Endothelial cell of umbilical vein (primary cell): ENCODE measurements around the gene TAF6. TPM values are rescaled to one million over a fixed set of nuclear protein-coding genes. Genes with fewer than 3 reads are reported as not detected.

ENCODE experiments used
- BruUV-seq: library from RNA; stranded (reverse); fragments of 400-500 nt; replicated peaks from 2 replicates; lab custom pipeline; 2021; lab: Mats Ljungman, UMichigan
- CTCF ChIA-PET: fragments of 300-600, 350-600 bp; sonication (Branson Sonifier 250); formaldehyde crosslinking; loops from one replicate; lab custom pipeline; 2021; ENCODE audit warnings: antibody characterized with exemption, inconsistent platforms; lab: Charles Lee
- POLR2A ChIA-PET: fragments of 300-600, 350-600 bp; sonication (Branson Sonifier 250); formaldehyde crosslinking; loops from one replicate; lab custom pipeline; 2021; ENCODE audit warnings: antibody characterized with exemption, inconsistent platforms; lab: Charles Lee
- DNase-seq: peaks from one replicate; pipeline ENCODE4 v3.0.0-alpha.2; 2011; ENCODE audit warnings: low read depth, low spot score
- FAIRE-seq: peaks from 2 replicates; lab custom pipeline; 2011; peaks lifted over from hg19 to GRCh38; lab: Jason Lieb, UNC
- H2AFZ ChIP-seq: 2 replicates; pipeline ENCODE4 v1.6.0; 2012; ENCODE audit warnings: low read depth, low read length, control low read depth, inconsistent platforms
- H3K27ac ChIP-seq: 2 replicates; pipeline ENCODE4 v1.5.1; 2011; ENCODE audit warnings: low read depth, mild to moderate bottlenecking, control low read depth, low read length, moderate library complexity; ENCODE audit not compliant: insufficient read depth
- H3K27me3 ChIP-seq, 2 experiments: 2 replicates each; pipeline versions ENCODE4 v1.6.0 to v1.6.1; 2011; ENCODE audit warnings: low read length in 2 of 2, mixed read lengths in 1 of 2; ENCODE audit not compliant: control insufficient read depth in 2 of 2, insufficient read depth in 2 of 2
- H3K36me3 ChIP-seq, 2 experiments: 2 replicates in 1 of 2; 3 replicates in 1 of 2; pipeline ENCODE4 v1.5.1; 2011; ENCODE audit warnings: low read length in 2 of 2, mild to moderate bottlenecking in 1 of 2, moderate library complexity in 1 of 2; ENCODE audit not compliant: control insufficient read depth in 2 of 2, insufficient read depth in 2 of 2; ENCODE audit errors: extremely low read depth in 1 of 2
- H3K4me1 ChIP-seq: 3 replicates; pipeline ENCODE4 v1.5.1; 2011; ENCODE audit warnings: mild to moderate bottlenecking, low read length; ENCODE audit not compliant: control insufficient read depth, insufficient read depth; ENCODE audit errors: extremely low read depth
- H3K4me2 ChIP-seq: 2 replicates; pipeline ENCODE4 v1.6.1; 2011; ENCODE audit warnings: low read length, control low read depth, mixed read lengths; ENCODE audit not compliant: insufficient read depth
- H3K4me3 ChIP-seq, 3 experiments: fragments of 200-600 bp in 1 of 3; sonication (generic), shearing (Covaris generic) in 1 of 3; replicated peaks in 1 of 3; 2 replicates each; pipeline ENCODE4 v1.5.1; 2011 to 2016; ENCODE audit warnings: control low read depth in 3 of 3, low read length in 3 of 3, mild to moderate bottlenecking in 2 of 3, inconsistent platforms in 1 of 3, low read depth in 1 of 3, moderate library complexity in 1 of 3; ENCODE audit not compliant: insufficient read depth in 1 of 3
- H3K79me2 ChIP-seq: 2 replicates; pipeline ENCODE4 v1.6.0; 2012; ENCODE audit warnings: low read length, inconsistent platforms; ENCODE audit not compliant: control insufficient read depth, insufficient read depth
- H3K9ac ChIP-seq: replicated peaks from 2 replicates; pipeline ENCODE3; 2011; ENCODE audit warnings: low read length, control low read depth; ENCODE audit not compliant: insufficient read depth; ENCODE audit errors: extremely low read depth
- H3K9me1 ChIP-seq: replicated peaks from 3 replicates; pipeline ENCODE4 v1.6.0; 2011; ENCODE audit warnings: mild to moderate bottlenecking, low read length; ENCODE audit not compliant: control insufficient read depth, insufficient read depth; ENCODE audit errors: extremely low read depth
- H3K9me3 ChIP-seq: replicated peaks from 2 replicates; pipeline ENCODE4 v1.5.1; 2012; ENCODE audit warnings: low read length, inconsistent platforms; ENCODE audit not compliant: control insufficient read depth, insufficient read depth
- H4K20me1 ChIP-seq: replicated peaks from 2 replicates; pipeline ENCODE3; 2011; ENCODE audit warnings: mild to moderate bottlenecking, low read length; ENCODE audit not compliant: control insufficient read depth, insufficient read depth; ENCODE audit errors: extremely low read depth
- EZH2 ChIP-seq: IDR thresholded peaks from 2 replicates; pipeline ENCODE4 v1.6.1; 2012; ENCODE audit warnings: borderline replicate concordance, low read depth, mild to moderate bottlenecking, moderate library complexity, low read length, inconsistent platforms; ENCODE audit not compliant: severe bottlenecking
- FOS ChIP-seq: IDR thresholded peaks from 2 replicates; pipeline ENCODE4 v1.6.1; 2011; ENCODE audit warnings: mild to moderate bottlenecking, low read length, moderate library complexity, borderline replicate concordance; ENCODE audit not compliant: insufficient read depth
- GATA2 ChIP-seq: IDR thresholded peaks from 2 replicates; pipeline ENCODE4 v1.7.0; 2011; ENCODE audit warnings: low read depth, mild to moderate bottlenecking, moderate library complexity, mixed read lengths, low read length; ENCODE audit not compliant: insufficient read length, insufficient read depth
- JUN ChIP-seq: IDR thresholded peaks from 2 replicates; pipeline ENCODE4 v1.6.1; 2011; ENCODE audit warnings: borderline replicate concordance, low read depth; ENCODE audit not compliant: insufficient read length, insufficient read depth
- MYC ChIP-seq: IDR thresholded peaks from one replicate; pipeline ENCODE4 v1.6.1; 2011; ENCODE audit warnings: mild to moderate bottlenecking, low read depth, low read length
- POLR2A ChIP-seq: IDR thresholded peaks from 2 replicates; pipeline ENCODE4 v1.6.1; 2012; ENCODE audit warnings: low read depth, mild to moderate bottlenecking, control low read depth, low read length
- dilution Hi-C: fragments of 300-500 bp; cut with MboI; formaldehyde crosslinking; loops from one replicate; pipeline ENCODE4 v1.15.0; 2019; ENCODE audit warnings: low sequenced_read_pairs; ENCODE audit not compliant: extremely low pct_ligation_motif_present
- intact Hi-C: fragments of 100-400 bp; cut with micrococcal nuclease; formaldehyde crosslinking; loops from one replicate; pipeline ENCODE4 v1.10.0; 2022
- polyA plus RNA-seq, 4 experiments: library from polyadenylated mRNA; depleted of rRNA in 3 of 4; stranded (reverse) in 3 of 4; unstranded in 1 of 4; fragments of >200 nt; gene quantifications; 2 replicates each; pipeline versions ENCODE4 v1.2.1 to v1.2.3, GENCODE V29; 2011 to 2012; ENCODE audit warnings: missing spikeins in 1 of 4
- total RNA-seq: library from RNA; stranded (reverse); gene quantifications from 2 replicates; pipeline ENCODE4 v1.2.3, GENCODE V29; 2021
- TF ChIP-seq, protein P1 (sequence below), 2 donors: IDR thresholded peaks; 1 replicate in 1 of 2; 2 replicates in 1 of 2; pipeline ENCODE4 v1.5.1; 2011; ENCODE audit warnings: low read length in 2 of 2, mild to moderate bottlenecking in 2 of 2, moderate library complexity in 2 of 2, control low read depth in 1 of 2, inconsistent platforms in 1 of 2, low read depth in 1 of 2; ENCODE audit not compliant: insufficient read depth in 1 of 2; ENCODE audit errors: extremely low read depth in 1 of 2
- TF ChIP-seq, protein P2 (sequence below): IDR thresholded peaks from 2 replicates; pipeline ENCODE4 v1.6.1; 2011; ENCODE audit not compliant: insufficient read depth, insufficient read length

Gene TAF6
- total and polyA plus RNA-seq, 2 donors (not counting 3 experiments of a cell fraction or from before 2014, with no cell fraction given) = 32.7 to 64.6 TPM

DNA sequence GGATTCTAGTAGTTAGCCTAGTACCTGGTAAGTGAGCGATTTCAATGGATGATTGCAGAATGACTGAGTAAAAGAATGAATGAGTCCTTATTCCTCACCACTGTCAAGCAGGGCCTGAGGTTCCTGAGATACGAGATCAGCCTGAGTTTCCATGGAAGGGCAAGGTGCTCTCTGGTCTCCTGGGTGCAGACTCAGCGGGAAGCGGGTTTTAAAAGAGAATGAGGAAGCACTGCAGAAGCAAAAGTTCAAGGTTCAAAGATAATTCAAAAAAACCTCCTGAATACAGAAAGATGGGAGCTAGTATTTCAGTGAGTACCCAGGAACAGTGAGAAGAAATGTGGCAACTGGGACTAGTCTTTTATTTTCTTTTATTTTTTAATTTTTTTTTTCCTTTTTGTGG lies 42.0 kb downstream of the TAF6 start:
- DNase-seq = no peak
- intact Hi-C loops (no loop called here), dilution Hi-C loops (no loop called here)
- Histone ChIP-seq H4K20me1 (no peaks in the 10 kb centered on the region), H3K27me3 (no peaks in the 10 kb centered on the region), H3K9me1 (no peaks in the 10 kb centered on the region), H3K9ac (no peak overlapping the region), H3K79me2 (peaks cover 42% of the 10 kb centered on the region), H3K4me1 (peaks cover 8% of the 10 kb centered on the region), H3K9me3 (peaks cover 6% of the 10 kb centered on the region), H3K36me3 (peaks cover 30 to 45% of the 10 kb centered on the region in 2 experiments), H3K4me2 (no peak overlapping the region), H3K27ac (no peak overlapping the region), H3K4me3 (no peak overlapping the region), H2AFZ (no peak overlapping the region)
- ChIA-PET POLR2A (no interaction called here), CTCF (no interaction called here)
- no peak for FAIRE-seq
- BruUV-seq = no TSS peak
- no peak for TF ChIP-seq EZH2
- TF ChIP-seq, protein P1, sequence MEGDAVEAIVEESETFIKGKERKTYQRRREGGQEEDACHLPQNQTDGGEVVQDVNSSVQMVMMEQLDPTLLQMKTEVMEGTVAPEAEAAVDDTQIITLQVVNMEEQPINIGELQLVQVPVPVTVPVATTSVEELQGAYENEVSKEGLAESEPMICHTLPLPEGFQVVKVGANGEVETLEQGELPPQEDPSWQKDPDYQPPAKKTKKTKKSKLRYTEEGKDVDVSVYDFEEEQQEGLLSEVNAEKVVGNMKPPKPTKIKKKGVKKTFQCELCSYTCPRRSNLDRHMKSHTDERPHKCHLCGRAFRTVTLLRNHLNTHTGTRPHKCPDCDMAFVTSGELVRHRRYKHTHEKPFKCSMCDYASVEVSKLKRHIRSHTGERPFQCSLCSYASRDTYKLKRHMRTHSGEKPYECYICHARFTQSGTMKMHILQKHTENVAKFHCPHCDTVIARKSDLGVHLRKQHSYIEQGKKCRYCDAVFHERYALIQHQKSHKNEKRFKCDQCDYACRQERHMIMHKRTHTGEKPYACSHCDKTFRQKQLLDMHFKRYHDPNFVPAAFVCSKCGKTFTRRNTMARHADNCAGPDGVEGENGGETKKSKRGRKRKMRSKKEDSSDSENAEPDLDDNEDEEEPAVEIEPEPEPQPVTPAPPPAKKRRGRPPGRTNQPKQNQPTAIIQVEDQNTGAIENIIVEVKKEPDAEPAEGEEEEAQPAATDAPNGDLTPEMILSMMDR (IDR thresholded peaks at IDR 0.05; ENCODE audit: extremely low read depth in 1 of 2, insufficient read depth in 1 of 2, low read depth in 1 of 2, low read length in 2 of 2) = no peak
- no peak for TF ChIP-seq FOS
- TF ChIP-seq GATA2 = no peak

DNA sequence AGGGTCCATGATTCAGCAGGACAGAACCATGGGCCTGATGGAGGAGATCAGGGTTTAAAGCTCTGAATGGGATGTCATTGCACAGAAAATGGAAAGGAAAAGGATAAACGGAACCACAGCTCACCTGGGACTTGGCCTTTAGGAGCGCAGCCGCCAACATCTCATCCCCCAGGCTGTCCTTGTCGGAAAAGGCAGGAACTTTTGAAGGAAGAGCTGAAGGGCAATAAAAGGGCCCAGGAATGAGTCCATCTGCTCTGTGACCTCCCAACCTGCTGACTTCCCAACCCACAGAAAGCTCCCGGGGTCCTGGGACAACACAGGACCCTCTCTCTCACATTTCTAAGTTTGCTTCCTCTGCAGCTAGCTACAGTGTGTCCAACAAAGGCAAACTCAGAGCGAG lies 43.7 kb downstream of the TAF6 start:
- CTCF ChIA-PET = interaction anchor here (1.6 to 2.4 kb wide), 2 partner anchors 12 to 82 kb away, joined by 4 to 8 read pairs; no protein-coding TSS in a partner anchor
- Histone ChIP-seq H3K27ac (no peak overlapping the region), H3K9ac (no peak overlapping the region), H3K4me1 (peaks cover 5% of the 10 kb centered on the region), H3K27me3 (no peaks in the 10 kb centered on the region), H3K79me2 (peaks cover 31% of the 10 kb centered on the region), H4K20me1 (no peaks in the 10 kb centered on the region), H3K4me3 (no peak overlapping the region), H2AFZ (no peak overlapping the region), H3K9me3 (peaks cover 22% of the 10 kb centered on the region), H3K4me2 (no peak overlapping the region), H3K9me1 (no peaks in the 10 kb centered on the region), H3K36me3 (peaks cover 47 to 62% of the 10 kb centered on the region in 2 experiments)
- intact Hi-C loops (no loop called here), dilution Hi-C loops (no loop called here)
- no TSS peak for BruUV-seq
- TF ChIP-seq FOS (no peak), POLR2A (no peak), EZH2 (no peak), JUN (no peak), GATA2 (no peak), MYC (no peak)
- TF ChIP-seq, protein P2, sequence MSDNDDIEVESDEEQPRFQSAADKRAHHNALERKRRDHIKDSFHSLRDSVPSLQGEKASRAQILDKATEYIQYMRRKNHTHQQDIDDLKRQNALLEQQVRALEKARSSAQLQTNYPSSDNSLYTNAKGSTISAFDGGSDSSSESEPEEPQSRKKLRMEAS = no peak
- TF ChIP-seq, protein P1 (IDR thresholded peaks at IDR 0.05; ENCODE audit: extremely low read depth in 1 of 2, insufficient read depth in 1 of 2, low read depth in 1 of 2, low read length in 2 of 2) = no peak
- DNase-seq (no peak), FAIRE-seq (no peak)
- POLR2A ChIA-PET = no interaction called here
